ENCODE measurements around the gene PIGT. TPM values are rescaled to one million over a fixed set of nuclear protein-coding genes. Genes with fewer than 3 reads are reported as not detected.

Gene PIGT
- total and polyA plus RNA-seq, 10 of the 15 experiments (the other 5 are each of a cell fraction or from before 2014, with no cell fraction given), result 18.6 to 66.0 (median 35.3) TPM

DNA sequence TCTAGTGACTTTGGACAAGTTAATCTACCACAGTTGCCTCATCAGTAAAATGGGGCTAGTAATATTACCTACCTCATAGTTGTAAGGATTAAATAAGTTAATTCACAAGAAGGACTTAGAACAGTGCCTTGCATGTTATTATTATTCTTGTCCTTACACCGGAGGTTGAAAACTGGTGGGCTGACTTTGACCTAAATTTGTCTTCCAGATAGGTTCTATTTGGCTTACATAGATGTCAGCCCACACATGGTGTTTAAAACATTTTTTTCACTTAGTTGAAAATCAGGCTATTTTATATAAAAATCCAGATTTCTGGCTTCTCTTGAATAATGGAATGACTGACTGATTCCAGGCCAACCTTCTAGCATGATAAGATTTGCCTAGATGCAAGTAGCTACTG, 49.7 kb upstream of the PIGT start (continued):
- TF ChIP-seq POLR2AphosphoS5 (IDR thresholded peaks at IDR 0.05; ENCODE audit: low read length) (no peak), RELA (IDR thresholded peaks at IDR 0.05; ENCODE audit: borderline replicate concordance, partially characterized antibody) (no peak)
- TF ChIP-seq, protein P1, sequence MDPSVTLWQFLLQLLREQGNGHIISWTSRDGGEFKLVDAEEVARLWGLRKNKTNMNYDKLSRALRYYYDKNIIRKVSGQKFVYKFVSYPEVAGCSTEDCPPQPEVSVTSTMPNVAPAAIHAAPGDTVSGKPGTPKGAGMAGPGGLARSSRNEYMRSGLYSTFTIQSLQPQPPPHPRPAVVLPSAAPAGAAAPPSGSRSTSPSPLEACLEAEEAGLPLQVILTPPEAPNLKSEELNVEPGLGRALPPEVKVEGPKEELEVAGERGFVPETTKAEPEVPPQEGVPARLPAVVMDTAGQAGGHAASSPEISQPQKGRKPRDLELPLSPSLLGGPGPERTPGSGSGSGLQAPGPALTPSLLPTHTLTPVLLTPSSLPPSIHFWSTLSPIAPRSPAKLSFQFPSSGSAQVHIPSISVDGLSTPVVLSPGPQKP (IDR thresholded peaks at IDR 0.05; ENCODE audit: low read depth, low read length), result no peak

DNA sequence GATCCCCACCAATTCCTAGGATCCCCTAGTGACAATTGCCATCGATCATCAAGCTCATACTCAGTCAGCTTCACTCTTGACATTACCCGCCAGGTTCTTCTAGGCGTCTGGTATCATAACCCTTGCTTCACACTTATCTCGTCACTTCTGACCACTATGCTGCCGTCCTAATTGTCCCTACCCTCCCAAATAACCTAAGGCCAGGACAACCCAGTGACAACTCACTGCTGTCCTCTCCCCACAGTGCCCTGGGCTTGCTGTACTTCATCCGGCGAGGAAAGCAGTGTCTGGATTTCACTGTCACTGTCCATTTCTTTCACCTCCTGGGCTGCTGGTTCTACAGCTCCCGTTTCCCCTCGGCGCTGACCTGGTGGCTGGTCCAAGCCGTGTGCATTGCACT, 49.3 kb upstream of the PIGT start:
- Histone ChIP-seq H2AFZ (ENCODE audit: control insufficient read depth, low read depth, low read length) (no peak overlapping the region), H3K27me3 (replicated peaks in 1 of 2; ENCODE audit: control insufficient read depth in 2 of 2, insufficient read depth in 2 of 2, low read length in 1 of 2) (no peaks in the 10 kb centered on the region), H3K4me2 (ENCODE audit: control insufficient read depth, insufficient read depth) (no peak overlapping the region), H3K4me1 (ENCODE audit: control insufficient read depth, insufficient read depth, low read length) (peaks cover 40% of the 10 kb centered on the region), H3K79me2 (ENCODE audit: control insufficient read depth, insufficient read depth, low read length) (peaks cover 7% of the 10 kb centered on the region), H3K27ac (ENCODE audit: control insufficient read depth, insufficient read depth) (no peak overlapping the region), H3K36me3 (ENCODE audit: control insufficient read depth in 2 of 2, insufficient read depth in 2 of 2, low read length in 1 of 2) (peaks cover 6 to 7% of the 10 kb centered on the region in 2 experiments; a peak in 3 of 4 replicates), H3K9me3 (replicated peaks; ENCODE audit: control insufficient read depth, insufficient read depth, low read length) (no peaks in the 10 kb centered on the region; the same call in 2 of the 3 replicates), H3K4me3 (no peak overlapping the region), H4K20me1 (ENCODE audit: control insufficient read depth, insufficient read depth) (no peaks in the 10 kb centered on the region; the same call in 1 of the 2 replicates), H3K9ac (ENCODE audit: control insufficient read depth, insufficient read depth, low read length) (no peak overlapping the region)
- FAIRE-seq (no peak), DNase-seq (ENCODE audit: low read depth, low spot score) (no peak), ATAC-seq (no peak)
- RAD21 ChIA-PET (ENCODE audit: unreplicated experiment), result interaction anchor here (1.7 to 17.6 kb wide), 2 partner anchors 53 to 71 kb away, joined by 4 to 394 read pairs; no protein-coding TSS in a partner anchor
- intact Hi-C loops (cut with micrococcal nuclease; ENCODE audit: unreplicated experiment) (no loop called here), in situ Hi-C loops (cut with MboI) (loop anchor here (5.0 to 10.0 kb wide), 2 partner anchors 51 to 748 kb away; partner anchors contain the start of genes CD40 and PIGT)
- TF ChIP-seq, protein P2, sequence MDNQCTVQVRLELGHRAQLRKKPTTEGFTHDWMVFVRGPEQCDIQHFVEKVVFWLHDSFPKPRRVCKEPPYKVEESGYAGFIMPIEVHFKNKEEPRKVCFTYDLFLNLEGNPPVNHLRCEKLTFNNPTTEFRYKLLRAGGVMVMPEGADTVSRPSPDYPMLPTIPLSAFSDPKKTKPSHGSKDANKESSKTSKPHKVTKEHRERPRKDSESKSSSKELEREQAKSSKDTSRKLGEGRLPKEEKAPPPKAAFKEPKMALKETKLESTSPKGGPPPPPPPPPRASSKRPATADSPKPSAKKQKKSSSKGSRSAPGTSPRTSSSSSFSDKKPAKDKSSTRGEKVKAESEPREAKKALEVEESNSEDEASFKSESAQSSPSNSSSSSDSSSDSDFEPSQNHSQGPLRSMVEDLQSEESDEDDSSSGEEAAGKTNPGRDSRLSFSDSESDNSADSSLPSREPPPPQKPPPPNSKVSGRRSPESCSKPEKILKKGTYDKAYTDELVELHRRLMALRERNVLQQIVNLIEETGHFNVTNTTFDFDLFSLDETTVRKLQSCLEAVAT (IDR thresholded peaks at IDR 0.05), result 0 out of 2 replicates have a peak, but pooled peaks have one; percentile 23
- TF ChIP-seq NRF1 (conservative IDR thresholded peaks at IDR 0.05; ENCODE audit: low read depth, low read length), result no peak
- WGBS (ENCODE audit: insufficient coverage, insufficient replicate concordance, low lambda C conversion rate, missing lambda C conversion rate), result 89% methylated on average over 11 of the region's 11 CpGs
- CTCF ChIA-PET, result interaction anchor here (0.8 to 19.4 kb wide), 7 partner anchors 14 to 404 kb away, joined by 3 to 685 read pairs (median 11); partner anchors contain the start of gene PIGT
- SMC1A ChIA-PET (ENCODE audit: uncharacterized antibody, unreplicated experiment), result interaction anchor here (0.8 to 19.8 kb wide), 8 partner anchors 11 to 404 kb away, joined by 3 to 440 read pairs (median 4); no protein-coding TSS in a partner anchor
- POLR2A ChIA-PET, result interaction anchor here (2.9 kb wide), 1 partner anchor 70 kb away, joined by 12 read pairs; no protein-coding TSS in a partner anchor
- no TSS peak for BruUV-seq (replicated peaks)
